H1 (cell line): Measurements from ENCODE around the gene GNS. TPM values are rescaled to one million over a fixed set of nuclear protein-coding genes. Genes with fewer than 3 reads are reported as not detected.
"Not testable (repeated sequence)": the region's sequence is repeated elsewhere in the genome, so short reads cannot be mapped to it uniquely, and the experiment has no call there.

ENCODE experiments used
- CTCF ChIA-PET: fragments of 300-600 bp; sonication (Branson Sonifier 250); formaldehyde crosslinking; loops from one replicate; lab custom pipeline; 2021; ENCODE audit not compliant: partially characterized antibody; lab: Charles Lee
- POLR2A ChIA-PET: fragments of 300-600 bp; sonication (Branson Sonifier 250); formaldehyde crosslinking; loops from one replicate; lab custom pipeline; 2021; ENCODE audit warnings: inconsistent platforms; ENCODE audit not compliant: partially characterized antibody; lab: Charles Lee
- DNase-seq, 2 experiments: peaks; one replicate each; pipeline versions ENCODE4 v3.0.0 to v3.0.0-alpha.2; 2010 to 2022; ENCODE audit warnings: low spot score in 2 of 2, low read depth in 1 of 2, mixed read lengths in 1 of 2
- FAIRE-seq: peaks from 2 replicates; lab custom pipeline; 2011; peaks lifted over from hg19 to GRCh38; lab: Jason Lieb, UNC
- H2AFZ ChIP-seq: 2 replicates; pipeline ENCODE4 v1.8.1; 2012; ENCODE audit warnings: low read length, inconsistent platforms
- H2AK5ac ChIP-seq: 2 replicates; pipeline ENCODE4 v1.6.1; 2013; ENCODE audit warnings: low read depth, low read length
- H2BK120ac ChIP-seq: replicated peaks from 2 replicates; pipeline ENCODE3; 2013; ENCODE audit warnings: low read depth, low read length, inconsistent platforms
- H2BK12ac ChIP-seq: 2 replicates; pipeline ENCODE4 v1.6.1; 2013; ENCODE audit warnings: low read depth, low read length
- H2BK15ac ChIP-seq: 2 replicates; pipeline ENCODE4 v1.6.1; 2013; ENCODE audit warnings: low read length
- H2BK20ac ChIP-seq: 2 replicates; pipeline ENCODE4 v1.6.1; 2013; ENCODE audit warnings: low read length
- H2BK5ac ChIP-seq: 2 replicates; pipeline ENCODE4 v1.6.1; 2013; ENCODE audit warnings: low read depth, low read length
- H3K14ac ChIP-seq: 2 replicates; pipeline ENCODE4 v1.6.1; 2013; ENCODE audit warnings: inconsistent platforms; ENCODE audit not compliant: insufficient read length
- H3K18ac ChIP-seq: 2 replicates; pipeline ENCODE4 v1.6.1; 2013; ENCODE audit warnings: low read length; ENCODE audit errors: extremely low read depth
- H3K23ac ChIP-seq: 2 replicates; pipeline ENCODE4 v1.6.1; 2013; ENCODE audit warnings: inconsistent platforms; ENCODE audit not compliant: insufficient read length
- H3K23me2 ChIP-seq: 2 replicates; pipeline ENCODE4 v1.6.1; 2013; ENCODE audit warnings: low read depth, low read length
- H3K27ac ChIP-seq: 2 replicates; pipeline ENCODE4 v1.6.1; 2011; ENCODE audit warnings: low read depth, low read length, inconsistent platforms
- H3K27me3 ChIP-seq, 4 experiments: replicated peaks in 1 of 4; 1 replicate in 1 of 4; 2 replicates in 3 of 4; pipeline versions ENCODE4 v1.6.1 to v1.8.1; 2011 to 2013; ENCODE audit warnings: low read length in 3 of 4, mild to moderate bottlenecking in 3 of 4, inconsistent platforms in 2 of 4, mixed read lengths in 2 of 4, moderate library complexity in 1 of 4; ENCODE audit not compliant: control insufficient read depth in 3 of 4, insufficient read depth in 3 of 4; ENCODE audit errors: extremely low read depth in 1 of 4
- H3K36me3 ChIP-seq, 4 experiments: 2 replicates each; pipeline versions ENCODE4 v1.6.1 to v1.8.1; 2011 to 2013; ENCODE audit warnings: mild to moderate bottlenecking in 4 of 4, low read length in 3 of 4, moderate library complexity in 2 of 4, control low read depth in 1 of 4, inconsistent platforms in 1 of 4; ENCODE audit not compliant: insufficient read depth in 4 of 4, control insufficient read depth in 2 of 4
- H3K4ac ChIP-seq: replicated peaks from 2 replicates; pipeline ENCODE3; 2013; ENCODE audit warnings: low read length, low read depth, mixed read lengths, inconsistent platforms; ENCODE audit not compliant: insufficient read length
- H3K4me1 ChIP-seq, 4 experiments: replicated peaks in 1 of 4; 1 replicate in 1 of 4; 2 replicates in 3 of 4; pipeline versions ENCODE4 v1.6.1 to v1.8.1; 2011 to 2013; ENCODE audit warnings: low read length in 3 of 4, inconsistent platforms in 2 of 4, mixed read lengths in 1 of 4; ENCODE audit not compliant: insufficient read depth in 4 of 4, control insufficient read depth in 3 of 4
- H3K4me2 ChIP-seq, 2 experiments: 2 replicates each; pipeline versions ENCODE4 v1.6.1 to v1.8.1; 2011 to 2013; ENCODE audit warnings: low read depth in 2 of 2, low read length in 2 of 2, control low read depth in 1 of 2, inconsistent platforms in 1 of 2, mild to moderate bottlenecking in 1 of 2; ENCODE audit not compliant: insufficient read depth in 1 of 2
- H3K4me3 ChIP-seq, 4 experiments: fragments of 200-600, 300-600 bp in 1 of 4; sonication (generic), shearing (Covaris generic), sonication (Bioruptor Twin) in 1 of 4; 2 replicates each; pipeline versions ENCODE4 v1.5.1 to v1.8.1; 2011 to 2016; ENCODE audit warnings: low read length in 4 of 4, low read depth in 3 of 4, control low read depth in 2 of 4, inconsistent platforms in 2 of 4, mild to moderate bottlenecking in 2 of 4, mixed read lengths in 1 of 4, moderate library complexity in 1 of 4; ENCODE audit not compliant: insufficient read depth in 2 of 4; ENCODE audit errors: extremely low read depth in 1 of 4
- H3K56ac ChIP-seq: replicated peaks from 2 replicates; pipeline ENCODE3; 2013; ENCODE audit warnings: low read depth, mild to moderate bottlenecking, mixed read lengths, low read length, inconsistent platforms; ENCODE audit not compliant: insufficient read length
- H3K79me1 ChIP-seq: 2 replicates; pipeline ENCODE4 v1.6.1; 2013; ENCODE audit warnings: low read depth, low read length, control low read depth
- H3K79me2 ChIP-seq, 2 experiments: 2 replicates each; pipeline versions ENCODE4 v1.6.1 to v1.8.1; 2012 to 2013; ENCODE audit warnings: low read length in 2 of 2, mild to moderate bottlenecking in 2 of 2, inconsistent platforms in 1 of 2; ENCODE audit not compliant: insufficient read depth in 2 of 2, control insufficient read depth in 1 of 2
- H3K9ac ChIP-seq, 4 experiments: replicated peaks in 1 of 4; 1 replicate in 1 of 4; 2 replicates in 3 of 4; pipeline versions ENCODE4 v1.6.1 to v1.8.1; 2011 to 2013; ENCODE audit warnings: low read depth in 3 of 4, low read length in 3 of 4, control low read depth in 2 of 4, mild to moderate bottlenecking in 2 of 4, moderate library complexity in 2 of 4, inconsistent platforms in 1 of 4; ENCODE audit errors: extremely low read depth in 1 of 4
- H3K9me3 ChIP-seq, 2 experiments: 2 replicates each; pipeline versions ENCODE4 v1.6.1 to v1.8.1; 2012 to 2013; ENCODE audit warnings: mild to moderate bottlenecking in 2 of 2, moderate library complexity in 2 of 2, control low read depth in 1 of 2, inconsistent platforms in 1 of 2, low read depth in 1 of 2, low read length in 1 of 2, mixed read lengths in 1 of 2; ENCODE audit not compliant: insufficient read depth in 2 of 2
- H4K20me1 ChIP-seq, 2 experiments: replicated peaks in 1 of 2; 2 replicates each; pipeline versions ENCODE3 to v1.8.1; 2011 to 2013; ENCODE audit warnings: inconsistent platforms in 2 of 2, low read length in 2 of 2, mild to moderate bottlenecking in 1 of 2; ENCODE audit not compliant: insufficient read depth in 2 of 2, control insufficient read depth in 1 of 2
- H4K5ac ChIP-seq: 2 replicates; pipeline ENCODE4 v1.6.1; 2013; ENCODE audit warnings: low read length, low read depth, mixed read lengths, inconsistent platforms; ENCODE audit not compliant: insufficient read length
- H4K8ac ChIP-seq: 2 replicates; pipeline ENCODE4 v1.8.0; 2013; ENCODE audit warnings: mild to moderate bottlenecking, moderate library complexity, low read length, inconsistent platforms; ENCODE audit not compliant: insufficient read depth; ENCODE audit errors: extremely low read depth
- H4K91ac ChIP-seq: replicated peaks from 2 replicates; pipeline ENCODE3; 2013; ENCODE audit warnings: low read length, mixed read lengths, inconsistent platforms; ENCODE audit not compliant: insufficient read length
- polyA plus RNA-seq, 7 experiments: library from polyadenylated mRNA; depleted of rRNA in 3 of 7; stranded (reverse) in 5 of 7; unstranded in 2 of 7; fragments of >200 nt in 5 of 7; fragments of 200-250 nt in 2 of 7; gene quantifications; 1 replicate in 5 of 7; 2 replicates in 1 of 7; 4 replicates in 1 of 7; pipeline versions ENCODE4 v1.2.1 to v1.2.3, GENCODE V29; 2011 to 2013; ENCODE audit warnings: missing spikeins in 2 of 7, mixed read lengths in 2 of 7
- total RNA-seq: library from RNA; stranded (reverse); fragmentation: NEBNext Ultra II Directional; extraction: Animal tissue kit (Norgen Biotek cat#: 25700); gene quantifications from 2 replicates; pipeline ENCODE4 v1.2.1, GENCODE V29; 2021

The GNS gene
- total and polyA plus RNA-seq, 2 of the 8 experiments (the other 6 are each of a cell fraction or from before 2014, with no cell fraction given), result 16.0 to 28.5 TPM

- H3K4me3 ChIP-seq, H3K23me2 ChIP-seq, H2BK20ac ChIP-seq, H3K4me1 ChIP-seq, H4K91ac ChIP-seq, H3K23ac ChIP-seq, H3K4ac ChIP-seq, H2AFZ ChIP-seq, DNase-seq, H3K14ac ChIP-seq, H3K18ac ChIP-seq, H3K4me2 ChIP-seq, H3K9ac ChIP-seq, H3K27ac ChIP-seq, H4K5ac ChIP-seq, H3K56ac ChIP-seq, H4K20me1 ChIP-seq, H2BK12ac ChIP-seq, H2BK5ac ChIP-seq, H2AK5ac ChIP-seq, H4K8ac ChIP-seq, H3K9me3 ChIP-seq, POLR2A ChIA-PET, H3K79me2 ChIP-seq, H2BK120ac ChIP-seq, H3K79me1 ChIP-seq, H2BK15ac ChIP-seq, H3K36me3 ChIP-seq, FAIRE-seq: not testable (repeated sequence)
- H3K27me3 ChIP-seq, result peaks cover 0 to 13% (median 8%) of the 10 kb centered on the region in 4 experiments; a peak in 5 of 7 replicates
- CTCF ChIA-PET, result interaction anchor here (0.8 to 1.0 kb wide), 2 partner anchors 11 to 27 kb away, joined by 3 to 6 read pairs; no protein-coding TSS in a partner anchor
These were observed 16.0 kb upstream of the GNS start for GRCh38 chr12:64775147-64775736.
